Hepatocyte (in vitro differentiated cells): ENCODE measurements around the gene EXD2.

ENCODE experiments used
- EZH2 ChIP-seq: fragments of 200-600 bp; sonication (generic); IDR thresholded peaks from 2 replicates; pipeline ENCODE4 v1.6.1; 2016; ENCODE audit warnings: antibody characterized with exemption, mild to moderate bottlenecking, borderline replicate concordance
- TF ChIP-seq, protein P1 (sequence below): fragments of 200-600 bp; sonication (generic); IDR thresholded peaks from 2 replicates; pipeline ENCODE4 v1.5.1; 2016; ENCODE audit warnings: antibody characterized with exemption, mild to moderate bottlenecking; ENCODE audit not compliant: poor library complexity

DNA sequence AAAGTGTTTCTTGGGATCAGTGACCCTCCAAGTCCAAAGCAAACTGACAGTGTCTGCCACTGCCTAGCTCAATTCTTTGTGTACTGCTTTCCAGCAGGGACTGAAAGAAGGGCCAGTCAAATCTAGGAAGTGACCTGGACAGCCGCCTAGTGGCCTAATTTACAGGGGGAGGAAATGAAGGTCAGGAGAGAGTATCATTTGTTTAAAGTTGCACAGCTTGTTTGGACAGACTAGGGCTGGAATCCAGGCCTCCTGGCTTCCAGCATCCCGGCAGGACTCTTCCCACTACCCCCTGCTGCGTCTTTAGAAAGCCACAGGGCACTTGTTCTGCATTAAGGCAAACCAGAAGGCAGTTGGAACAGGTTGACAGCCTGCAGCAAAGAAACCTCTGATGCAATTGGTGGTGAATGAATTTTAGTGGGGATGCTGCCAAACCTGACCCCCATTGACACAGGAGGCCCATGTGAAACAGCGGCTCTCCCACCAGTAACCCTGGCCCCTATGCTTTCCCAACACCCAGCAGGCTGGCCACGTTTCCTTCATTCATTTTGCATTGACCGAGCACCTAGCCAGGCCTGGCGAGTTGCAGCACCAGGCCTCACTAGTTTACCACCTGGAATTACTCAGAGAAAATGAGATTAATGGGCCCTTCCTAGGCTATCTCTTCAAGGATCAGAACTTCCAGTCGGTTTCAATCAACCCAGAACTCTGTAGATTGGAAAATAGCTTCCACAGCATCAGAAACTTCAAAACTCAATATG lies 96.9 kb downstream of the EXD2 start:
- TF ChIP-seq, protein P1, sequence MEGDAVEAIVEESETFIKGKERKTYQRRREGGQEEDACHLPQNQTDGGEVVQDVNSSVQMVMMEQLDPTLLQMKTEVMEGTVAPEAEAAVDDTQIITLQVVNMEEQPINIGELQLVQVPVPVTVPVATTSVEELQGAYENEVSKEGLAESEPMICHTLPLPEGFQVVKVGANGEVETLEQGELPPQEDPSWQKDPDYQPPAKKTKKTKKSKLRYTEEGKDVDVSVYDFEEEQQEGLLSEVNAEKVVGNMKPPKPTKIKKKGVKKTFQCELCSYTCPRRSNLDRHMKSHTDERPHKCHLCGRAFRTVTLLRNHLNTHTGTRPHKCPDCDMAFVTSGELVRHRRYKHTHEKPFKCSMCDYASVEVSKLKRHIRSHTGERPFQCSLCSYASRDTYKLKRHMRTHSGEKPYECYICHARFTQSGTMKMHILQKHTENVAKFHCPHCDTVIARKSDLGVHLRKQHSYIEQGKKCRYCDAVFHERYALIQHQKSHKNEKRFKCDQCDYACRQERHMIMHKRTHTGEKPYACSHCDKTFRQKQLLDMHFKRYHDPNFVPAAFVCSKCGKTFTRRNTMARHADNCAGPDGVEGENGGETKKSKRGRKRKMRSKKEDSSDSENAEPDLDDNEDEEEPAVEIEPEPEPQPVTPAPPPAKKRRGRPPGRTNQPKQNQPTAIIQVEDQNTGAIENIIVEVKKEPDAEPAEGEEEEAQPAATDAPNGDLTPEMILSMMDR, result peak; percentile 23
- TF ChIP-seq EZH2, result no peak
